Effector CD4-positive, alpha-beta T cell (primary cell): ENCODE data around the gene PRRT1.
"Not testable (repeated sequence)": the region's sequence is repeated elsewhere in the genome, so short reads cannot be mapped to it uniquely, and the experiment has no call there.

Experiments
- DNase-seq: peaks from one replicate; pipeline ENCODE4 v3.0.0-alpha.2; 2020

The PRRT1 gene

DNA sequence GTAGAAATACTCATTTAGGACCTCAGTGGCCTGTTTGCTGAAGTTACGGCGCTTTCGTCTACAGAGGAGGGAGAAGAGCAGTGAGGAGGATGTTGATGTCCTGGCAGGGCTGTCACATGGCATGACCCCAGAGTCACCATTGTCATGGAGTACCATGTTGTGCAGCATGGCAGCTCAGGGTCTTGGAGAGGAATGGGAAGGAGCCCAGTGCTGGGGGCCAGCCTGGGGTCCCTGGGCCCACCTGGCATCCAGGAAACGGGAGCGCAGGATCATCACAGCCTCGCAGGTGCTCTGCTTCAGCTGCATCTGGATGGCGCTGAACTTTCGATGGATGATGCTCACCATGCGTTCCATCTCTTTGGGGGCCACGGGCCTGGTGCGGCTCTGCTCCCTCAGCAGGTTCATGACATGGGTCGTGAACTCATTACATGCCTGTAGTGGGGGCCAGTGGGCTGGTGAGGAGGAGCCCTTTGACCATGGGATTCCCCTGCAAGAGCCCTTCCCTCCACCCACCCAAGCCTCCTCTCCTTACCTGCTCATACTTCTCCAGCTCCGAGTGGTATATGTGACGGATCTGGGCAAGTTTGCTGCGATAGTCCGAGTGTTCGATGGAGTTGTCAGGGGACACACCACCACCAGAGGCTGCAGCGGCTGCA is 36.1 kb upstream of the PRRT1 start:
- DNase-seq: not testable (repeated sequence)

DNA sequence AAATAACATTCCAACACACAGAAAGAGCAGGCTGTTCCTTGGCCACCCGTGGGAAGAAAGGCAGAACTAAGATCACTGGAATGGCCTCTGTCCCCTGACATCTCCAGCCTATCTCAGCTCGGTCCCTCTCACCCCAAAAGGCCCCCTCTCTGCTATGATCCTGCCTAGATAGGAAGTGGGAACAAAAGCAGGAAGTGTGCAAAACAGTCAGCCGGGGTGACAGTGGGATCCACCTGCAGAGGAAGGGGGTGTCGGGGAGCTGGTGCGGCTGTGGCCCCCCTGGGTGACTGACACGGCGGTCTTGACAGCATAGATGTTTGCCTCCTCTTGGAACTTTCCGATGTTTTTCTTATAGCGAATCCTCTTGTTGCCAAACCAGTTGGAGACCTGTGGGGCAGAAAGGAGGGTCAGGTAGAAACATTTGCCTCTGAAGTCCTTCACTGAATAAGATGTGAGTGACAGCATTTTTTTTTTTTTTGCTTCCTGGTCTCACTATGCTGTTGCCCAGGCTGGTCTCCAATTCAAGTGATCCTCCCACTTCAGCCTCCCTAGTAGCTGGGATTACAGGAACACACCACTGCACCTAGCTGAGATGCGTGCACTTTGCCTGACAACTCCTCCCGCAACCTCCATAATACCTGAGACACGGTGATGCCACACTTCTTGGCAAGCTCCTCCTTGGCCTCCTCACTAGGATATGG is 35.4 kb upstream of the PRRT1 start:
- DNase-seq: no peak

GRCh38 chr6:32186151-32186840 is 34.6 kb upstream of the PRRT1 start:
- DNase-seq: not testable (repeated sequence)

GRCh38 chr6:32185681-32186131 is 34.0 kb upstream of the PRRT1 start:
- DNase-seq: peak; percentile 45

GRCh38 chr6:32184084-32184640 is 32.4 kb upstream of the PRRT1 start, which contains the start of gene AGER:
Gene AGER, minus strand, starts transcription at chr6:32184253. Its CDS starts 31 bp downstream, at chr6:32184222.
- no peak for DNase-seq

DNA sequence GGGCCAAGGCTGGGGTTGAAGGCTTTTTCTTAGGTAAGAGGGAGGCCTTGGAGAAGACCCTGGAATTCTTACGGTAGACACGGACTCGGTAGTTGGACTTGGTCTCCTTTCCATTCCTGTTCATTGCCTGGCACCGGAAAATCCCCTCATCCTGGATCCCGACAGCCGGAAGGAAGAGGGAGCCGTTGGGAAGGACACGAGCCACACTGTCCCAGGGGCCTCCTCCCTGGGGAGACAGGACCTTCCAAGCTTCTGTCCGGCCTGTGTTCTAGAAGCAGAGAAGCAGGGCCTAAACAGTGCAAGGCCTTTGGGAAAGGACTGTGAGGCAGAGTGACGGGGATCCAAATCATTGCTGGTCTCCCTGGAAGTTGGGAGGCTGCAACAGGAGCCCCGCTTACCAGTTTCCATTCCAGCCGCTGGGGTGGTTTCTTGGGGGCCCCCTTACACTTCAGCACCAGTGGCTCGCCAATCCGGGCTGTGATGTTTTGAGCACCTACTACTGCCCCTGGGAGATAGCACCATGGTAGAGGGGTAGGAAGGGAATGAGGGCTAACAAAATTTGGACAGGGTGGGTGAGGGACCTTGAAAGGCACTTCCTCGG is 31.8 kb upstream of the PRRT1 start:
- DNase-seq: no peak

DNA sequence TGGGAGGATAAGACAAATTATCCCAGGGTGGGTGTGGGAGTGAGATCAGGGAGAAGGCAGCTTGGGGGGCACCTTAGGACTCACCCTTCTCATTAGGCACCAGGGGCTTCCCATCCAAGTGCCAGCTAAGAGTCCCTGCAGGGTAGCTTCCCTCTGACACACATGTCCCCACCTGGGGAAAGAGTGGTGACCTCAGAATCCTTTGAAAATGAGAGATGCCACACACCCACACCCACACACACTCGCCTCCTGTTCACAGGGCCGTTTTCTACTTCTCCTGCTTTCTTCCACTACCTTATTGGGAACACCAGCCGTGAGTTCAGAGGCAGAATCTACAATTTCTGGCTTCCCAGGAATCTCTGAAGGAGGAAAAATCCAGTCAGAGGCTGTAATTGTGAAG is 31.3 kb upstream of the PRRT1 start:
- DNase-seq: no peak

DNA sequence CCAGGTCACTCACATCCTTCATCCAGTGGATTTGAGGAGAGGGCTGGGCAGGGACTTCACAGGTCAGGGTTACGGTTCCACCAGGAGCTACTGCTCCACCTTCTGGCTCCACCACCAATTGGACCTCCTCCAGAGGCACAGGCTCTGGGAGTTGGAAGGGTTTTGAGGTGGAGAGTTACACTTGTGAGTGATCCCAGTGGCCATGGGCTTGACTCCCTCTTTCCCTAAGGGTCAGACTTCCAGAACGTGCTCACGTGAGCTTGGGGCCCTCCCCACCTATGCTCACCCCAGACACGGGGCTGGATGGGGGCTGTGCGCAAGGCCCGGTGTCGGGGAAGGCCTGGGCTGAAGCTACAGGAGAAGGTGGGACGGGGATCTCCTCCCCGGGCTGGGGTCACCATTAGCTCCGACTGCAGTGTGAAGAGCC is 30.8 kb upstream of the PRRT1 start:
- no peak for DNase-seq

DNA sequence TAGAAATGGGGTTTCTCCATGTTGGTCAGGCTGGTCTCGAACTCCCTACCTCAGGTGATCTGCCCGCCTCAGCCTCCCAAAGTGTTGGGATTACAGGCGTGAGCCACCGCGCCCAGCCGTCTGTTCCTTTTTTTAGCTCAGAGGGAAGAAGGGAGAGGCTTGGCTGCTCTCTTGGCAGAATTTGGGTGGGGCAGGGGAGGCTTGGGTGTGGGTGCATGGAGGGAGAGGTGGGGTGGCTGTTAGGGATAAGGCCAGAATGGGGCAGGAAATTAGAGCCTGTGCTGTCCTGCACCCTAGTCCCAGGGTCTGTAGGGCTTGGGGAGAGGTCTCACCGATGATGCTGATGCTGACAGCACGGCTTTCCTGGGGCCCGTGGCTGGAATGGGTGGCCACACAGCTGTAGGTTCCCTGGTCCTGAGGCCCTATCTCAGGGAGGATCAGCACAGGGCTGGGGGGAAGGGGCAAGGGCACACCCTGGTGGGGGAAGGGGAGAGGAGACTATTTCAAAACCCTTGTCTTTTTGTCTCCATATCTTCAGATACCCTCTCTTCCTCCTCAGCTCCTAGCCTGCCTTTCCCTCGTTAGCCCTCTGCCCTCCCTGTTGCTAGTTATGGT is 30.3 kb upstream of the PRRT1 start:
- no peak for DNase-seq

DNA sequence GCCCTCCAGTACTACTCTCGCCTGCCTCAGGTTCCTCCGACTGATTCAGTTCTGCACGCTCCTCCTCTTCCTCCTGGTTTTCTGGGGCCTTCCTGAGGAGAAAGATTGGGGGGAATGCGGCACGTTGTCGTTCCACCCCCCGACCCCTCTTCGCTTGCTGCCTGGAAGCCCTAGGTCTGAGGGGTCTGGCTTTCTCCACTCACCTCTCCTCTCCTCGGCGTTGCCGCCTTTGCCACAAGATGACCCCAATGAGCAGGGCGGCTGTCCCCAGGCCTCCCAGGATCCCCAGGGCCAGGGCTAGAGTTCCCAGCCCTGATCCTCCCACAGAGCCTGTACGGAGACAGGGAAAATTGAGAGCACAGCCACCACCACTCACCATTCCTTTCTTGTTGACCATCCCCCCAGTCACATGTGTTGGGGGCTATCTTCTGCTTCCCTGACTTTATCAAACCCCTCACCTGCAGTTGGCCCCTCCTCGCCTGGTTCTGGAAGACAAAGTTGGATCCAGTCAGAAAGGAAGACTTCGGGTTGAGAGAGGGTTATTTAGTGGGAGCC is 29.5 kb upstream of the PRRT1 start:
- DNase-seq: no peak

- DNase-seq: no peak
Measured at GRCh38 chr6:32179766-32180405, 28.1 kb upstream of the PRRT1 start.

GRCh38 chr6:32178547-32179440 is 27.1 kb upstream of the PRRT1 start:
- no peak for DNase-seq

DNA sequence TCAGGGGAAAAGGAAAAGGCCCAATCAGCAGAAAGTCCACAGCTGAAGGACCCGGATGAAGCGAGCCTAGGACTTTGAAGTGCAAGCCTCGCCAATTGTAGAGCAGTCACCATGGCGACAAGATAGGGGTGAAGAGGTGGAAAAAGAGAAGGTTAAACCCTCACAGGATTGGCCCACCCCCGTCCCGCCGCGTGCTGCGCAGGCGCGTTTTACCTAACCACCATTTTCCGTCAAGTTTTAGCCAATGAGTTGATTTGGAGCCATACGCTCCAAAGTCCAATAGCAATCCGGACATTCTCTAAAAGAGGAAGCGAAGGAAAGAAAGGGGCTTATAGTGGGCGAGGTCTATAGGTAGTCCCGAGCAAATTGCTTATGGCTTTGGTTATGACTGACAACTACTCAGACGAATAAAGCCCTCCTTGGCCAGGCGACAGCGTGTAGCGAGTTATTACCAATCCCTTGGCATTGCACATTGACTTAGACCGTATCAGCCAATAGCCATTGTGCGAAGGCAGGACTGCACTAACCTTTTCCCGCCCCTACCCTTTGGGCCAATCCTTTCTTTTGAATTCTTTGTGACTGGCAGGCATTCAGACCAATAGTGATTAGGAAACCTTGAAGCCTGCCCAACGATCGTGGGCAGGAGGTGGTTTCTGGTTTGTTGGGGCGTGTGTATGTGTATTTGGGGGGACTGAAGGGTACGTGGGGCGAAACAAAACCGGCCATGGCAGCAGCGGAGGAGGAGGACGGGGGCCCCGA is 26.2 kb upstream of the PRRT1 start, which contains the start of gene RNF5:
RNF5 (plus strand) TSS at position 618 of the 759 bp plus-strand sequence; CDS start at position 725, 107 bp downstream.
- DNase-seq: peak; percentile 96

DNA sequence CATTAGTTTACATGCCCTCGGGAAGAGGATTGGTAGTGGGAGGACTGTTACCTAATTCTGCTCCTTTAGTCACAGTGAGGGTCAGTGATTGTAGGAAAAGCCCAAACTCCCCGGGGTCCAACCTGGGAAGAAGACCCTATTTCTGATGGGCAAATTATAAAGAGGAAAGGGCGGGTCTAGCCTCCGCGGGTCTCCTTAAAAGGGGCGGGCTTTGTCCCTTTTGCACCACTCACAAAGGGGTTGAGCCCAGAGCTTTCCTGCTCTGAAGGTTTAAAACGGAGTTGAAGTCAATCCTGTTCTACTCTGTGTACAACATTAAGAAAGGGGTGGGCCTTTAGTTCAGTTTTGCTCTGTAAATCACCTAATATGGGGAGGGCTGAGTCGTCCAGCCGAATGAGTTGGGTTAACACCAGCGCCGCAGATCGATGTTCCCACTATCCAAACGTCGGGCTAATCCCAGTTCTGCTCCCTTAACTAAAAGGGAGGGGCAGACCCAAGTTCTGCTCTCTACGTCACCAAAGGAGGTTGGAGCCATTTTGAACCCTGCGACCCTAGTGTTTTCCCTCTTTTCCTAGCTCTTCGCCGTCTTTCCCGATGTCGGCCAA is 25.5 kb upstream of the PRRT1 start:
- no peak for DNase-seq

DNA sequence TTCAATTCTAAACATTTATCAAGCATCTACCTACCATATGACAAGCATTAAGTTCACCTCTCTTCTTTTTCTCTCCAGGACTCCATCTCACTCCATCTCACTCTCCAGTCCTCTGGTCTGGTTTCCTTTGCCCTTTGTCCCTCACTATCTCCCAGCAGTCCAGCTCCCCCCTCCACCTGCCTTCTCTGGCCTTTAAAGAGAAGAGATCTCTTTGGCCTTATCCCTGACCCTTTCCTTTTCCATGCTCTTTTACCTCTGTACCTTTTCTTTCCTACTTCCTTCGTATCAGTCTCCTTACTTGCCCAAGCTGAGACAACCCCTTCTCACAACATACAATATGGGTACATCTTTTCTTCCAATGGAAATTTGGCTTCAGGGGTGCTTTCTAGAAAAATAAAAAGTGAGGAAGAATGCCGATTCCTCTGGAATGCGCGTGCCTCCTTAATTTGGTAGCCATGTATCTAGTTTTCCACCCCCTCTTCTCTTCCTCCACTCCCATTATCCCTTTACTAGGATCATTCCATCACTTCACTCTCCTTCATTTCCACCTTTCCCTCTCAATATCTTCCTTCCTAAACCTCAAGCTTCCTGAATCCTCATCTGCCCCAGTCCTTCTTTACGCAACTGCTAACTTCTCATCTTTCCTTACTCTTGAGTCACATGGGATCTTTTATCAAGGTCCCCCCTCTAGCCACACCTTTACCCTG is 24.9 kb upstream of the PRRT1 start:
- DNase-seq: no peak

DNA sequence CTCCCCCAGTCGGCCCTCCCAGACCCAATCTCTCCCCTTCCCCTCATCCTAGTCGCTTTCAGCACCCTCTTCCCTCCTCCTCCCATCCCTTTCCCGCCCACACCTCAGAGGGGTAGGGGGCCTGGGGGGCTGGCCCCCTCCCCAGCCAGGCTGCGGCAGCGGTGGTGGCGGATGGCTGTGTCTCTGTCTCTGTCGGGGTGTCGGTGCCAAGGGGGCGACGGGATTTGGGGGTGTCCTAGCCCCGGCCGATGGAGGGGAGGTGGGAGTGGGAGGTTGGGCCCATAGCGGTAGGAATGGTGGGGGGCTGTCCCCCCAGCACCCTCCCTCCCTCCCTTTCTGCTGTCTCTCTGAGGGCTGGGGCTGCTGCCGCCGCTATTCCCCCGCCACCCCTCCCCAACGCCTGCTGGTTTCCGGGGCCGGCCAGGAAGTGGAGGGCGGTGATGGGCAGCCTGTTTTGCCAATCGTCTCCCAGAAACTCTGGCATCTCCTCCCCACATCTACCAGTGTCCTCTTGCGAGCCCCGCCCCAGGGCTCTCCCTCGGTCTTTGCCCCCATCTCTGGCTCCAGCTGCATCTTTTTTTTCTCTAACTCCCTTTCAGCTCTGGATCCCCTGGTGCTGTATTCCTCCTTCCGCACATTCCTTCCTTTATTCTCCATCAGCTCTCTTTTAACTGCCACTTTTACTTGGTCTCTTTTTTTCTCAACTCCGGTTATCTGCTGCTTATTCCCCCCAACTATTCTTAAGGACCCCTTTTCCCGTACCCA is 24.2 kb upstream of the PRRT1 start, which contains the start of gene AGPAT1:
AGPAT1 (minus strand) TSS at position 374 of the 765 bp plus-strand sequence. CDS start 4,588 bp downstream, outside the sequence.
- DNase-seq: peak; percentile 95

DNA sequence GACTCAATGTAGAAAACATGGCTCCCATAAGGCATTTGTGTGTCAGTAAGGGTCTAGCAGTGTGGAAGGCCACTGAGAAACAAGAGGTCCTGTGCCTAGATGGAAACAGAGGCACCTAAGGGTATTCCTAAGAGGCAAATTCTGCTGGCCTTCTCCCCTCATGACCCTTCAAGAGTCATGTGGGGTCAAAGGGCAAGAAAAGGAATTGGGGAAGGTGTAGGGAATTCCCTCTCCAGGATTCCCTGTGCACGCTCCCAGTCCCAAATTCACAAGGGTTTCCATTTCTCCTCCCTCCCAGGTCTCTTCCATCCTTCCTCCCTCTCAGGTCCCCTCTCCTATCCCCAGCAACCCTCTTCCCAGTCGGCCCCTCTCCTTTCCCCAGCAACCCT is 23.6 kb upstream of the PRRT1 start:
- DNase-seq: no peak

DNA sequence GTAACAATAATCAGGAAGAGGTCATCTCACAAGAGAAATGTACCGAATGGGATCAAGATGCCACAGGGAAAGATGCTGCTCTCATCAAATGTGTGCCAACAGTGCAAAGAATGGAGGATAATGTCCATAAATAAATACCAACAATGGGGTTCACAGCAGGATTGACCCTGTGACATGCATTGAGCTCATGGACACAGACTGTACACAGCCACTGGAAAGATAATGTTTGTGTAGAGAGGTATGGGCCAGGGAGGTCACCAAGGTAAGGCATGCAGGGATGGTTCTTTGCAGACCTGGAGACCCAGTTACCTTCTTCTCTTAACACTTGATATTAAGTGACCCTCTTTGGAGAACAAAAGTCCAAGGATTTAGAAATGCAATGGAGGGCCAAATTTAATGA is 22.7 kb upstream of the PRRT1 start:
- no peak for DNase-seq
